GM21367 (cell line): Measurements from ENCODE around the gene VIPR2.

Source experiments
- ATAC-seq: cut with Tn5 transposase; IDR thresholded peaks from one replicate; pipeline ENCODE4 v1.9.1; 2021; ENCODE audit not compliant: unreplicated experiment

Gene VIPR2

DNA sequence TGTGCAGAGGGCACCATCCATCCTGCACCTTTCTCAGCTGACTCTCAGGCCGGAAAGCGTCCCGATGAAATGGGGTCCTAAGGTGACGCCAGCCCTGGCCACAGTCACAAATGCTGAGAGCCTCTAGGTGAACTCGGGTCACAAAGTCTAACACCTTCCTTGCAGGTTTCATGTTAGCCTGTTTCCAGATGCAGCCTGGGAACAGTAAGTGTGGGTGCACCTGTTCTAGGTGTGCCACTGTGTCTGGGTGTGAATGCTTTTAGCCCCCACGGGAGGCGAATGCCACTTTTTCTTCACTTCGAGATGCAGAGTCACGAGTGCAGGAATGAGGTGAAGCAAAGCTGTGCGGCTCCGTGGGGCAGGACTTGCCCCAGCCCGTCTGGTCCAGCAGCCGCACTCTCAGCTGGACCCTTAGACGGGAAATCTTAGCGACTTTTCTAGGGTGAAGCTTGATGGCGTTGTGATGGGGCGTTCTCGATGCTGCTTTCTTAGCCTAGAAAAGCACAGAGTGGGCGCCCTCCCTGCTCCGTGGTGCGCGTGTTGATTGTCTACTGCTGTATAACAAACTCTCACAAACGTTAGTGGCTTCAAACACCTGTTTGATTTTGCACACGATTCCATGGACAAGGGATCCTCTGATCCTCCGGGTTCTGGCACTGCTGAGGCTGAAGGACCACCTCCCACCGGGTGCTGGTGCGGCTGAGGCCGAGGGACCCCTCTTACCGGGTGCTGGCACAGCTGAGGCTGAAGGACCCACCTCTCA is 13.6 kb upstream of the VIPR2 start:
- no peak for ATAC-seq

DNA sequence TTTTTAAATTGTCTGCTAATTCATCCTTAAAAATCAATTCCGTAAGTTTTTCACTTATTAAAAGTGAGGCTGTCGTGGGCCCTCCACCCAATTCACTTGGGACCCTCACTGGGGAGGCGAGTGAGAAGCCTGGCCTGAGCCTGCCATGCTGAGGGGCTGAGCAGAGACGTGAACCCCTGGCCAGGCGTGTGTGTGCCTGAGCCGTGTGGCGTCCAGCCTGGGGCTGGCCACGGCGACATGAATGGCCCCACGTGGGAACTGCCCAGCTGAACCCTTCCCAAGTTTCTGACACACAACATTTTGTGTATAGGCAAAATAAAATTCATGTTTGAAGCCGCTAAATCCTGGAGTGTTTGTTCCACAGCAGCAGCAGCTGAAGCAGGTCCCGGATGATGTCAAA is 13.0 kb upstream of the VIPR2 start:
- no peak for ATAC-seq

DNA sequence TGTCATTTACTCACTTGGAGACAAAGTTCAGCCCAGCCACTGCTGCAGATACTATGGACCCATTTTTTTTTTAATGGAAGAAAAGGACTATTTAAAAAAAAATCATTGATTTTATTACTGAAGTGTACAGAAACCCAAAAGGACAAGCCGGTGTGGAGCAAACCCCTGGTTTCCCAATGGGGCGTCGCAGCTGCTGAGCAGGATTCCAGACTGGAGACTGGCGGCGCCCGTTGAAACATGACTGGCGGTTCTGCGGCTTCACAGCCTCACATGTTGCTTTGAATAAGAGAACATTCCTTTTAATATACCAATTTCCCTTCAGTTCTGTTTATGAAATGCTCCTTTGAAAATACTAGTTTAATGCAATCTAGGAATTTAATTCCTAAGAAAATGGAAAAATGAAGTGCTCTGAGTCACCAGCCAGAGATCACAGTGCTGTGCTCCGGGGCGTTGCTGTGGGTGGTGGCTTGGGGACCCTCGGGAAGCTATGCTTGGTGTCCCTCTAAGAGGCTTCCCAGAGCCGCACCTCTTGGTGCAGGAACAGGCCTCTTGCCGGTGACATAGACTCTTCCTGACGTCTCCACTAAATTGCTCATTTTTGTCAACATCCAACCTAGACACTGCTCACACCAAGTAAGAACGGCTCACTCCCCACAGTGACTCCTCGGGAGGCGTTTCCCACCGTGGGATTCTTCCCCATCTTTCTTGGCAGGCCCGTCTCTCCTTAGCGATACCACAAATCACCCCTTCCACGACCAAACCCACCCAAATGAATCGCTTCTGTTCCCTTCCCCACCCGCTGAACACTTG is 12.0 kb upstream of the VIPR2 start:
- ATAC-seq, result no peak

DNA sequence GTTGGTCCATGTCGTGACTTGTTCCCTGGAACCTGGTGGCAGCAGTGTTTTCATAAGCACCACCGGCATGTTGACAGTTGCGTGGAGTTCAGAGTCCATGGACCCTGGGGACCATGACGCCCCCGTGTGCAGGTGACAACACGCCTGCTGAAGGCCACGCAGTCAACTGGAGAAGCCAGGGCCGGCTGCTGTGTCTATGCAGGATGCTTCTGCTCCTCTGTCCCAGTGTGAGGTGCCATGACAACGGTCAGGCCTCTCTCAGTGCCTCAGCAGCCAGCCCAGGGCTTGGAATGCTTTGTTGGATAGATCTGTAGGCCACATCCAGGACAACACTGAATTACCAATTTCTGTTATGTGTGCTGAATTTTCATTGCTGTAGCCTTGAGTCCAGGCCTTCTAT is 10.7 kb upstream of the VIPR2 start:
- ATAC-seq, result no peak

DNA sequence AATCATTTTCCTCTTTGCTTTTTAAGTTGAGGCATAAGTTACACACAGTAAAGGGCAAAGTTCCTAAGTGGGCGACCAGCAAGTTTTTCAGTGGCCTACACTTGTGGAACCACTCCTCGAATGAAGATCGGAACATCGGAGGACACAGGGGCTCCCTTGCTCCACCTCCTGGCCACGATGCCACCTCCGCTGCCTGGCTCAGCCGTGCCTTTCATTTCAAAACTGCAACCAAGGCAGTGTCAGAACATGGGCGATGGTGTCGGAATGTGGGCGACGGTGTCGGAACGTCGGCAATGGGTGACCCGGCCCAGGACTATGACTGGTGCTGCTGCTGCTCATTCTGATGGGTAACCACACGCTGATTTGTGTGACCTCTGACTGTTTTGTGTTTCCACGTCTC is 9.6 kb upstream of the VIPR2 start:
- ATAC-seq, result no peak

DNA sequence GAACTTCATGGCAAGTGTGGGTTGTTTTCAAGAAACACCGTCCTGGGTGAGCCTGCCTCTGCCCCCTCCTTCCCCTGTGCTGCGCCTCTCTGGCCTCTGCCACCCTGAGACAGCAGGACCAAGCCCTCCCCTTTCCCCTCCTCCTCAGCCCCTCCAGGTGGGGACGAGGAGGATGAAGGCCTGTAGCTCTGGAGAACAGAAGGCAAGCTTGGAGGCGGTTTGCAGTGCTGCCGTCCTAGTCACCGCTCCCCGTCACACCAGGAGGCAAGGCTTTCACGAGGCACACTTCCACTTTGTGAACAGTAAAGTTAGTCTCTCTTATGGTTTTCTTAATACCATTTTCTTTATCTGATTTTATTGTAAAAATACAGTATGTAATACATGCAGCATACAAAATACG is 8.8 kb upstream of the VIPR2 start:
- ATAC-seq, result no peak

DNA sequence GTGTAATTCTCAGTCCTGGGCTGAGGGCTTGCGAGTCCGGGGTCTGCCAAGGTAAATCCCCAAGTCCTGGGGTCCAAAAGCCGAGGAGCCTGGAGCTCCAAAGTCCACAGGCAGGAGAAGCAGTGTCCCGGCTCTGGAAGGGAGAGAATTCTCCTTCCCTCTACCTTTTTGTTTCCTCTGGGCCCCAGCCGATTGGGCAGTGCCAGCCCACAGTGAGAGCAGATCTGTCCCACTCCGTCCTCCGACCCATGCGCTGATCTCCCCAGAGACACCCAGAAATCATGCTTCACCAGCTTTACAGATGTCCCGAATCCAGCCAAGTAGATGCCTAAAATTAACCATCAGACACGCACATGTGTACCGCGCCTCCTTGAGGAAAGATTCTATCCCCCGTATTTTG is 8.1 kb upstream of the VIPR2 start:
- no peak for ATAC-seq

DNA sequence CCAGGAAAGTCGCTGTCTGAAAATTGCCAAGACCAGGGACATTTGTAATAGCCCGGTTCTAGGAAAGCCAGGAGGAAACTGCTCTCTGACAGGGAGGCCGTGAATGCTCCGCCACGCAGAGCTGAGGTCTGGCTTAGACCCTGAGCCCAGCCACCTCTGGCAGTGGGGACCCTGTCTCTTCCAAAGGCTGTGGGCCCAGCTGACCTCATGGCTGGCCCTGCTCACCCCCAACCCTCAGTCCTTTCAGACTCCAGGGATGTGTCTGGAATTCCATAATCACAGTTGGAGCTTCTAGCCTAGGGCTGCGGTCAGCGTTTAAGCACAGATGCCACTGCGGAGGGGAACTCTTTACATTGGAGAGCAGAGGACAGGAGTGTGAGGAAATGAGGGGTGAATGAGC is 6.6 kb upstream of the VIPR2 start:
- no peak for ATAC-seq

DNA sequence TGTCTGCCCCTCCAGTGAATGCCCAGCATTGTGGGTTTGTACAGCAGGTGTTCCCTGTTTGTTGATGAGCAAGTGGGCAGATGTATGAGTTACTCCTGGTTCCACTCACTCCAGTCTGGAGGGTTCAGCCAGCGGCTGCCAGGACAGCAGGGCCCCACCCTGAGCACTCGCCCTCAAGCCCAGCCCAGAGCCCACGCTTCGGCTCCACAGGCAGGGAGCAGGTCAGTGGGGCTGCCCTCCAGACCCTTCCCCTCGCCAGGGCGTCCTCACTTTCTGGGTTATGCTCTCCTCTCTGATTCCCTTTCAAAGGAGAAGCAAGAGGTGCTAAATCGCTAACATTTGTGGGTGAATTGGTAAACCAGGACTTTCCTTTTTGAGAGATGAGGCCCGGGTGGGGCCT is 4.8 kb upstream of the VIPR2 start:
- ATAC-seq, result no peak

DNA sequence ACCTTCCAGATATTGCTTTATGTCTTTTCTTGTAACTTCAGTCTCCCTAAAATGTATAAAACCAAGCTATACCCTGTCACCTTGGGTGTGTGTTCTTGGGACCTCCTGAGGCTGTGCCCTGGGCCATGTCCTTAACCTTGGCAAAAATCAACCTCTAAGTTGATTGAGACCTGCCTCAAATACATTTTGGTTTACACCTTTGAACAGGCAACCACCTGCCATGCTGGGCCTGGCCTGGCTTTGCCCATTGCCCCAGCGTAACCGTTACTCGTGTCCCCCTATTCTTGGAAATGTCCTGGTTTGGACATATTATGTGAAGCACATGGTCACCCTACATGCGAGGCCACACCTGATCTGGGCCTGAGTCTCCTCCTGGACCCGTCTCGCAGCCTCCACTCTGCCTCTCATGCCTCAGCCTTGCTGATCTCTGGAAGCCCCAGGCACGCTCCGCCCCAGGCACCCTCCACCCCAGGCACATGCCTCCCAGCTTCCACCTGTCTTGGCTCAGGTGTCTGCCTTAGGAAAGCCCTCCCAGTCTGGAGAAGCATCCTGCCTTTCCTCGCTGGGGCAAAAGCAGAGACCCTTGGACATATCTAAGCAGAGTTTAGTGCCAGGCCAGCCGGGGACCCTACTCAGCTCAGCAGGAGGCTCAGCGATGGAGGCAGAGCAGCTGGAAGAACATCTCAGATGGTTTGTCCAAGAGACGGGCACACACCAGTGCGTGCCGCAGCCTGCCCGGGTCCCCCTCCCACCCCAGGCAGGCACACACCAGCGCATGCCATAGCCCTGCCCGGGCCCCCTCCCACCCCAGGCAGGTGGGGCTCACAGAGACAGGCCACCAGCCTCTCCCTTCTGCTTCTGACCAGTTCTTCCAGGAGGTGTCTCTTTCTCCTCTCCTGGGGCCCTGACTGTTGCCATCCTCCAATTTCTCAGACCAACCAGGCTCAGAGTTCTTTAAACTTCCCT is 4.0 kb upstream of the VIPR2 start:
- ATAC-seq, result no peak

DNA sequence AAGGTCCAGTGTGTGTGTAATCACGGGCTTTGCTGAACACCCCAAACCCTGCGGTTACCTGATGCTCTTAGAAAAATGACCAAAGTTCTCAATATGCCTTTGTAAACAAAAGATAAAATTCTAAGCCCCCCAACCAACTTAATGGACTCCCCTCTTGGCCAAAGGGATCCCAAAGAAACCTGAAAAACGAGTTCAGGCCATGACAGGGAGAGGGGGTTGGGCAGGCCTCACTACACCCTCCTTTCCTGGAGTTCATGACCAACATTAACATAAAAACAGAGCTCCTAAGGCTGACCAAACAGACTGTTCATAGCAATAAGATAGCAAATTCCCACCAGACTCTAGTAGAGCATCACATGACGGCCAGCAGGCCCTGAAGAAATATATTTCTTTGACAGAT is 3.0 kb upstream of the VIPR2 start:
- ATAC-seq, result no peak

DNA sequence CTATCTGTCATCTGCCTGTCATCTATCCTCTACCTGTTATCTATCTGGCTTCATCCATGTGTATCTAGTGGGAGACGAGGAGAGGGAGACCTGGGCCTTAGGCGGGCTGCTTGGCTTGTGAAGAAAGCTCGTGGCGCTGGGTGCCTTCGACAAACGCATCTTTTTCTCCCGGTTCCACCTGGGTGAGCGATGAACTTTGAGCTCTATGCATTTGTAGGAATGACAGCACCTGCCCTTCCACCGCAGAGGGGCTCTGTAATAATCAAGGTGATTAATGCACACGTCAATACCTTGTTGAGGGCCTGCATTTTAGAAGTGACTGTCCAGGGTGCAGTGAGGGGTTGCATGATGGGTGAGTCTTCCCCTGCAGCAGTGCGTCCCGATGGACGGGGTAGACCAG is 2.6 kb upstream of the VIPR2 start:
- ATAC-seq, result no peak

DNA sequence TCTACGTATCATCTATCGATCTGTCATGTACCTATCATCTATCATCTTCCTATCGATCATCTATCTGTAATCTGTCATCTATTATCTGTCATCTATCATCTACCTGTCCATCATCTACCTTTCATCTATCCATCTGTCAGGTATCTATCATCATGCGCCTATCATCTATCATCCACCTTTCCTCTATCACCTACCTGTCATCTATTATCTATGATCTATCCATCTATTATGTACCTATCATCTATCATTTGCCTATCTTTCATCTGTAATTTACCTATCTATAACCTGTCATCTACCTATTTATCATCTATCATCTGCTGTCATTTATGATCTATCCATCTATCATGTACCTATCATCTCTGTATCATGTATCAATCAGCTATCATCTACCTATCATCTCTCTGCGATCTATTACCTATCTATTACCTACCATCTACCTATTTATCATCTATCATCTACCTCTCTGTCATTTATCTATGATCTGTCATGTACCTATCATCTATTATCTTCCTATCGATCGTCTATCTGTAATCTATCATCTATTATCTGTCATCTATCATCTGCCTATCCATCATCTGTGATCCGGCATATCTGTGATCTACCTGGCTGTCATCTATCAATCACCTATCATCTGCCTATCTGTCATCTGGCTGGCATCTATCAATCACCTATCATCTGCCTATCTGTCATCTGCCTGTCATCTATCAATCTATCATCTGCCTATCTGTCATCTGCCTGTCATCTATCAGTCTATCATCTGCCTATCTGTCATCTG is 1.6 kb upstream of the VIPR2 start:
- no peak for ATAC-seq

DNA sequence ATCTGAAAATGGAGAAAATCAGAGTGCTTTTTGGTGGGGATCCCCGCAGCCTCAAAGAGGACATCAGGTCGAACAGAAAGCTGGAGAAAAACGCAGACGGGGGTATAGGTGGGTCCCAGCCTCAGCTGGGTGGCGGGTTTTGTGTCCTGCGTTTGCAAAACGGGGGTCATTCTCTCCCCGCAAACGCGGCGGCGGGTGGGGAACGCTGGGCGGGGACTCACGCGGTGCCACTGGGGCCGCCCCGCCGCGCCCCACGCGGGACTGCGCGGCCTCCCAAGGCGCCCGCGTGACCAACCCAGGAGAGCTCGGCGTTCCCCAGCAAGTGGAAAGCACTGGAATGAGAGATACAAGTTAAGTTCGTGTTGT is 806 bp upstream of the VIPR2 start:
- ATAC-seq, result no peak

DNA sequence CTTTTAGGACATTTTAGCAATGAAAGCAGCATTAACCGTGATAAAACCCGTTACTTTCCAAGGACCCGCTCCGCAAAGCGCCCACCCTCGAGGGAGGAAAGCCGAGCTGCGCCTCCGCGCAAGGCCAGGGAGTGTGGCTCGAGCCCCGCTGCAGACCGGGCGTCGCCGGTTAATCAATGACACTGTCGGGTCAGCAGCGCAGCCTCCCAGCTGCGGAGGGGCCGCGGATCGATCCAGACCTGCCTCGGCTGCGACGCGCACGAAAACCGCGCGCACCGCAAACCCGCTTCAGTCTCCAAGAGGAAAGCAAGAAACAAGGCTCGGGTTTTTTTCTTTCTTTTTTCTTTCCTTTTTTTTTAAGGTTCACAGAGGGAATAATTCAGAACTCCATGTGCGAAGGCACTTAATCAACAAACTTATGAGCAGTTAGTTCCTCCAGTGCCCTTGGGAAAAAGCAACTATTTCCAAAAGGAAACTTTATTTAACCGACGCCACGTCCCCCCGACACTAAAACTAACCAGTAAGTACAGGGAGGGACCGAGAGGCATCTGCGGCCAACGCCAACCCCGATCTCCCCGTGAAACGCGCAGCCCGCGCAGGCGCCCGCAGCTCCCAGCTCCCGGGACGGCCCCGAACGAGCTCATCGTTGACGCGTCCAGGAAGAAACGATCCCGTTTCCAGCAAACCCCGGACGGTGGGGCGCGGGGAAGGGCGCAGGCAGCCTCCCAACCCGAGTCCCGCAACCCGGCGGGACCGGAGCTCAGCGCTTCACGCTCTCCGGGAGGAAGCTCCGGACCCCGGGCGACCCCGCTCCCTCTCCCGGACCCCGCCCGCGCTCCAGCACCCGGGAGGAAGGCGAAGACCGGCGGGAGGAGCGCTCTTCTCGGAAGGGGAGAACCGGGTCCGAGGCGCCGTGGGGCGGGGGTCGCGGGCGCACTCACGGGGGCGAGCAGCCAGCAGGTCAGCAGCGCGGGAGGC is 598 bp downstream of the VIPR2 start:
- ATAC-seq, result no peak

DNA sequence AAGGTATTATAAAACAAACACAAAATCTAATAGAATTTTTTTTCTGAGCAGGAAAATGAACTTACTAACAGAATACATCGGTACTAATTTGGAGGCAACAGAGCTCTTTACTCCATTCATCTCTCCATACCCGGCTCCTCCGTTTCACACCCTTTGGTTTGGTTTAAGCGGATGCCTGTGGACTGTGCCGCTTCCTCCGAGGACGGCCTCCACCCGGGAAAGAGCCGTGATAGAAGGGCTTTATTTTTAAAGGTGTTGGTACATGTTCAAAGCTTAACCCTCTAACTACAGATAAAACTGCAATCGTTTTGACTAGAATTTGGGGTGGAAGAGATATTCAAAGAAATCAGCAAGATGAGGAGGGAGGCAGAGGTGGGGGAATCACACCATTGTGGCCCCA is 1.9 kb downstream of the VIPR2 start:
- no peak for ATAC-seq

DNA sequence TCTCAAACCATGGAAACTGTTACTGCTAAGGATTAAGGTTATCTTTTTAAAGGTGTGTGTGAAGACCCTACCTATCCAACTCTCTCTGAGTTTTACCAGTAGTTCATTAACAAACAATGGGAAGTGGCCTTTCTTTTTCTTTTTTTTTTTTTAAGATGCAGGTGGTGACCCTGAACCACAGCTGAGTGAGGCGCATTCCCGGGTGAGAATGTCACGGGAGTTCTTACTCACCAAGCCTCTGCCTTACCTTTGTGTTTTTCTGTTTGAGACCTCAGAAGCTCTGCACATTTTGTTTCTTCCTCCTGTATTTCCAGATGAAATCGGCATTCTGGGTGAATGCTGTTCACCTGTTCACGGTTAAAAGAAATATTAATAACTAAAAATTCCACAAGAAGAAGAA is 2.5 kb downstream of the VIPR2 start:
- ATAC-seq, result no peak

DNA sequence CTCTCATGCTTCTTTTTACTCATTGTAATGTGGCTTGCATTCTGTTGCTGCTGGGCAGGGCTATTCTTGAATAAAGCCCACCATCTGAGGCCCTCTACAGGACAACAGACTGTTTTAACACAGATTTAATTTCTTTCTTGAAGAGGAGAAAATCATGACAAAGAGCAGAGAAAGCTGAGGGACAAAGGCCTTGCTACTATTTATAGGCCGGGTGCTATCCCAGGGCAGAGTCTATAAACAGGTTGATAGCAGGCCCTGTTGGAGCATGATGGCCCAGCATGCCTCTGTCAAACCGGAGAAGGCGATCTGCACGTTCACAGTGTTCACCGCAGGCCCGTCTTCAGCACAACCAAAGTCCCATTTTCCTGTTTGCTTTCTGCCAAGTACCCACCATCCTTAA is 3.0 kb downstream of the VIPR2 start:
- no peak for ATAC-seq

DNA sequence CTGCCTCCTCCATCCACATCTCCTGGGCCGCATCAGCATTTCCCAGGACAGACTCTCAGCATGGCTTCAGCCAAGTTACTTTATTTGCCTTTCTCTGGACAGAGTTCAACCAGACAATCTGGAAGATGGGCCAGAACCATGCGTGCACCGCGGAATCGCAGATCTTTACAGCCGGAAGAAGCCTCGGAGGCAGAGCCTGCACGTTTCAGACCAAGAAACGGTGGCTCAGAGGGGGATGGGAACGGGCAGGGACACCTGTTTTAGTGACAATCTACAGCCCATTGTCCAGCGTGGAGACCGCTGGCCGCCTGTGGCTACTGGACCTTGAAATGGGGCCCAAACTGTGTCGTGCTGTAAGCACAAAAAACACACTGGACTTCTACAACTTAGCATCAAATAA is 3.5 kb downstream of the VIPR2 start:
- no peak for ATAC-seq
